T-cell (primary cell): ENCODE results near the gene PPP2R2B. TPM values are rescaled to one million over a fixed set of nuclear protein-coding genes. Genes with fewer than 3 reads are reported as not detected.

Experiments used
- ATAC-seq, 4 experiments: fragments of 200-7000 bp in 3 of 4; fragments of 150-1000 bp in 1 of 4; cut with Tn5 transposase; replicated peaks in 1 of 4; 1 replicate in 3 of 4; 2 replicates in 1 of 4; pipeline ENCODE4 v1.10.0; 2021; ENCODE audit warnings: moderate library complexity in 3 of 4, mild to moderate bottlenecking in 2 of 4, moderate number of reproducible peaks in 1 of 4
- CTCF ChIA-PET, 2 donors: fragments of 300-600 bp; sonication (Branson Sonifier 250); formaldehyde crosslinking; loops; one replicate each; lab custom pipeline; 2022; ENCODE audit warnings: antibody characterized with exemption in 2 of 2; lab: Charles Lee
- POLR2A ChIA-PET, 2 donors: fragments of 300-600 bp; sonication (Branson Sonifier 250); formaldehyde crosslinking; loops; one replicate each; lab custom pipeline; 2022; ENCODE audit warnings: antibody characterized with exemption in 2 of 2; lab: Charles Lee
- DNase-seq, 35 experiments: peaks; one replicate each; pipeline versions ENCODE4 v3.0.0 to v3.0.0-alpha.2; 2013 to 2023
- H3K27ac ChIP-seq: one replicate; pipeline ENCODE4 v1.5.1; 2013; ENCODE audit warnings: low read length
- H3K27me3 ChIP-seq, 2 experiments: replicated peaks in 1 of 2; 1 replicate in 1 of 2; 2 replicates in 1 of 2; pipeline versions ENCODE4 v1.6.1 to v1.7.0; 2013; ENCODE audit warnings: low read length in 1 of 2, mixed read lengths in 1 of 2; ENCODE audit not compliant: control insufficient read depth in 2 of 2, insufficient read depth in 2 of 2; ENCODE audit errors: extremely low read depth in 1 of 2
- H3K36me3 ChIP-seq, 2 donors: 1 replicate in 1 of 2; 2 replicates in 1 of 2; pipeline versions ENCODE4 v1.6.1 to v1.7.0; 2013; ENCODE audit warnings: low read length in 1 of 2; ENCODE audit not compliant: control insufficient read depth in 2 of 2, insufficient read depth in 1 of 2; ENCODE audit errors: extremely low read depth in 1 of 2
- H3K4me1 ChIP-seq, 2 experiments: 1 replicate in 1 of 2; 2 replicates in 1 of 2; pipeline versions ENCODE4 v1.6.1 to v1.7.0; 2013; ENCODE audit warnings: low read length in 2 of 2, mixed read lengths in 1 of 2; ENCODE audit not compliant: insufficient read depth in 2 of 2, control insufficient read depth in 1 of 2; ENCODE audit errors: extremely low read depth in 1 of 2
- H3K4me3 ChIP-seq, 2 donors: 1 replicate in 1 of 2; 2 replicates in 1 of 2; pipeline versions ENCODE4 v1.5.1 to v1.7.0; 2013; ENCODE audit warnings: mild to moderate bottlenecking in 2 of 2, low read length in 1 of 2, moderate library complexity in 1 of 2; ENCODE audit not compliant: control insufficient read depth in 1 of 2; ENCODE audit errors: extremely low read depth in 1 of 2
- H3K9me3 ChIP-seq: 2 replicates; pipeline ENCODE4 v1.7.0; 2013
- H3K27ac Mint-ChIP-seq, 2 donors: one replicate each; pipeline ENCODE4 v1.8.0; 2020 to 2021; ENCODE audit warnings: mild to moderate bottlenecking in 2 of 2, mixed read lengths in 2 of 2
- H3K27me3 Mint-ChIP-seq, 2 donors: one replicate each; pipeline ENCODE4 v1.8.0; 2021 to 2022; ENCODE audit warnings: mixed read lengths in 2 of 2
- H3K36me3 Mint-ChIP-seq: one replicate; pipeline ENCODE4 v1.8.0; 2021; ENCODE audit warnings: mixed read lengths
- H3K4me1 Mint-ChIP-seq, 3 donors: one replicate each; pipeline ENCODE4 v1.8.0; 2020 to 2022; ENCODE audit warnings: mixed read lengths in 3 of 3, mild to moderate bottlenecking in 1 of 3
- H3K4me3 Mint-ChIP-seq, 3 donors: one replicate each; pipeline ENCODE4 v1.8.0; 2020 to 2022; ENCODE audit warnings: mild to moderate bottlenecking in 3 of 3, mixed read lengths in 3 of 3, moderate library complexity in 3 of 3
- H3K9me3 Mint-ChIP-seq, 3 donors: one replicate each; pipeline ENCODE4 v1.8.0; 2020 to 2022; ENCODE audit warnings: mixed read lengths in 3 of 3
- WGBS: methylation state at CpG from one replicate; pipeline ENCODE4 v1.1.5; 2013; ENCODE audit warnings: missing lambda C conversion rate; ENCODE audit not compliant: insufficient coverage; 5-methylcytosine and 5-hydroxymethylcytosine counted together
- total RNA-seq, 35 experiments: library from RNA in 6 of 35; stranded (reverse) in 6 of 35; fragments of 120-200 nt in 1 of 35; gene quantifications; one replicate each; pipeline versions ENCODE4 v1.2.1 to v1.2.4 and lab custom pipeline; 2013 to 2026

The PPP2R2B gene
- total RNA-seq, 5 donors from 2014 or later (not counting 1 experiment from before 2014, with no cell fraction given), result 1.5 to 10.6 (median 4.8) TPM

DNA sequence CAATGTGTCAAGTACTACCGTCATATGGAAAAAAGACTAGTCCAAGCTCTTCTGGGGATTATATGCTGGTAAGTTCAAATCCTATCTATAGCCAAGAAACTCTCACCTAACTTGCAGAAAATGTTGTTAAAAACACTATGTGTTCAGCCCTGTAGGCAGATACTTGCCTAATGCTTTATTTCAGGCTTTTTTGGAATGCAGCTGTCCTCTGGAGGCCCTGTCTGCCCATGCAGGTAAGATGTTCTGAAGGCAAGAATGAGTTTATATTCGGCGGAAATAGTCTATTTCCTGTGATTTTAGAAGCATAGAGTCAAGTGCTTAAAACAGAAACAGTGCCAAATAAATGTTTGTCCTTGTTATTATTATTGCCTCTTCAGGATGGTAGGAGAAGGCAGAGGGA lies 34.3 kb upstream of the PPP2R2B start:
- H3K9me3 ChIP-seq, result no peaks in the 10 kb centered on the region
- WGBS, result 72% methylated on average over 2 of the region's 3 CpGs
- POLR2A ChIA-PET, result no interaction called here
- no peak overlapping the region for H3K27ac ChIP-seq
- peaks cover 0 to 3% of the 10 kb centered on the region in 2 experiments for H3K4me1 ChIP-seq
- peaks cover 0 to 3% of the 10 kb centered on the region in 2 experiments for H3K27me3 ChIP-seq
- DNase-seq (no peak), ATAC-seq (no peak)
- Mint-ChIP-seq H3K27ac (no peak overlapping the region), H3K9me3 (no peaks in the 10 kb centered on the region), H3K4me3 (no peak overlapping the region), H3K36me3 (no peaks in the 10 kb centered on the region), H3K4me1 (peaks cover 21 to 26% (median 23%) of the 10 kb centered on the region in 3 donors), H3K27me3 (no peaks in the 10 kb centered on the region)
- CTCF ChIA-PET, result no interaction called here
- H3K36me3 ChIP-seq, result no peaks in the 10 kb centered on the region
- H3K4me3 ChIP-seq, result no peak overlapping the region

DNA sequence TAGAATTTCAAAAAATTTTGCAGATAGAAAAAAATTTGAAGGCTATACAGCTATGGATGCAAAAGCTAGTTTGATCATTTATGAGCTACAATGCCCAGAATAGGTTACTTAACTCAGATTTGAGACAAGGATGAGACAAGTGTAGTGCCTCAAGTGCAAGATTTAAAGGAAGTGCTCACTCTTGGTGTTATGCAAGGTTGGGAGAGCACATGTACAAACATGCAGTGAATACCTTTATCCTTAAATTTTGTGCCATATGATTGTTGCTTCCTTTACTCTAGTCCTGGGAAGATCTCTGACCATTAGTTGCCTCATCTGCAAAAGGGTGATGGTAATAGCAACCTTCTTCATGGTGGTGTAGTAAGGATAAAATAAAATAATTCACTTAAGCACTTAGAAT lies 31.7 kb upstream of the PPP2R2B start:
- ATAC-seq (no peak), DNase-seq (no peak)
- POLR2A ChIA-PET, result no interaction called here
- H3K4me3 Mint-ChIP-seq, result no peak overlapping the region
- no peaks in the 10 kb centered on the region for H3K36me3 Mint-ChIP-seq
- H3K27me3 Mint-ChIP-seq, result no peaks in the 10 kb centered on the region
- Histone ChIP-seq H3K27ac (no peak overlapping the region), H3K4me1 (peaks cover 0 to 3% of the 10 kb centered on the region in 2 experiments), H3K36me3 (no peaks in the 10 kb centered on the region), H3K9me3 (no peaks in the 10 kb centered on the region), H3K27me3 (peaks cover 0 to 3% of the 10 kb centered on the region in 2 experiments), H3K4me3 (no peak overlapping the region)
- H3K9me3 Mint-ChIP-seq, result no peaks in the 10 kb centered on the region
- H3K27ac Mint-ChIP-seq, result no peak overlapping the region
- peaks cover 9 to 18% (median 12%) of the 10 kb centered on the region in 3 donors for H3K4me1 Mint-ChIP-seq
- CTCF ChIA-PET, result no interaction called here

DNA sequence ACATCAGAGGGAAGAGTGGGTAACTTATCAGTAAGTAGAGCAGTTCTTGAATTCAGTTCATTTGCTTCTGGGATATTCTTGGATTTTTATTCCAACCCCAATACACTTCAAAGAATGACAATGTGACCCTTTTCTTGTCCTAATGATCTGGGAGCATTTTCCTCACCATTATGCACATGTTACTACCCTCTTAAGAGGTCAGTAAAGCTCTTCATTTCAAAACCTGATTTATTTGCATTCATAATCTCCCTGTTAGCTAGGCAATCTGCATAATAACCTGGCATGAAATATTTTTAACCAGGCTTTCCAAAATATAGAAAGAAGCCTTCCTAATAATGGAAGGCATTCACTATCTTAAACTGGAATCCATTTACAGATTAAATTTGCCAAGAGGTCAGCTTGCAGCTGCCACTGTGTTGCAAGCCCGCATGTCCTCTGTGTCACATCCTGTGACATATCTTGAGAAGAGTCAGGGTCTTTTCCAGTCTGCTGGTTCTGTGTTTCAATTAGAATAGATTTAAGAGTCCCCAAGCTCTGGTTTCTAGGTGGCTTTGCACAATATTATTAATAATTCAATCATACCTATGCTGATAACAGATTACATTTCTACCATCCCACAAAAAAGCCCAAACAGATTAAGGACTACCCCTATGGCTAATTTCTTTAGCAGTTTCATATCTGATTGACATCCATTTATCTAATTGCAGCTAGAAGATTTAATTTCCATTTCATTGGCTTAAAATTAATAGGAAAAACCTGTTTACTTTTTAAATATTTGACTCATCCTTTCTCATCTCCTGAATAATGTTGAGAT lies 30.9 kb upstream of the PPP2R2B start:
- ChIA-PET POLR2A (no interaction called here), CTCF (interaction anchor here (0.6 to 0.7 kb wide), 2 partner anchors 210 to 337 kb away, joined by 5 to 8 read pairs; no protein-coding TSS in a partner anchor)
- no peak overlapping the region for H3K4me3 Mint-ChIP-seq
- Histone ChIP-seq H3K27ac (no peak overlapping the region), H3K9me3 (no peaks in the 10 kb centered on the region), H3K4me1 (peaks cover 0 to 3% of the 10 kb centered on the region in 2 experiments), H3K4me3 (no peak overlapping the region), H3K27me3 (peaks cover 0 to 3% of the 10 kb centered on the region in 2 experiments), H3K36me3 (no peaks in the 10 kb centered on the region)
- peaks cover 9 to 15% (median 12%) of the 10 kb centered on the region in 3 donors for H3K4me1 Mint-ChIP-seq
- H3K36me3 Mint-ChIP-seq, result no peaks in the 10 kb centered on the region
- no peak overlapping the region for H3K27ac Mint-ChIP-seq
- ATAC-seq, result no peak
- 100% methylated on average over 1 of the region's 1 CpG for WGBS
- no peaks in the 10 kb centered on the region for H3K9me3 Mint-ChIP-seq
- no peak for DNase-seq
- H3K27me3 Mint-ChIP-seq, result no peaks in the 10 kb centered on the region

GRCh38 chr5:146906803-146907202 lies 28.2 kb upstream of the PPP2R2B start:
- Mint-ChIP-seq H3K9me3 (no peaks in the 10 kb centered on the region), H3K27ac (no peak overlapping the region), H3K4me3 (no peak overlapping the region), H3K4me1 (peaks cover 1 to 3% (median 3%) of the 10 kb centered on the region in 3 donors), H3K27me3 (no peaks in the 10 kb centered on the region), H3K36me3 (no peaks in the 10 kb centered on the region)
- H3K4me3 ChIP-seq, result no peak overlapping the region
- DNase-seq, result no peak
- no peak for ATAC-seq
- CTCF ChIA-PET, result interaction anchor here in 1 of 2 donors (0.6 kb wide), 1 partner anchor 15 kb away, joined by 3 read pairs; no protein-coding TSS in a partner anchor
- POLR2A ChIA-PET, result no interaction called here
- 88% methylated on average over 4 of the region's 5 CpGs for WGBS
- H3K9me3 ChIP-seq, result no peaks in the 10 kb centered on the region
- H3K27ac ChIP-seq, result no peak overlapping the region
- no peaks in the 10 kb centered on the region for H3K36me3 ChIP-seq
- H3K27me3 ChIP-seq, result peaks cover 0 to 3% of the 10 kb centered on the region in 2 experiments
- no peaks in the 10 kb centered on the region for H3K4me1 ChIP-seq

GRCh38 chr5:146904890-146905289 lies 26.3 kb upstream of the PPP2R2B start:
- peaks cover 0 to 3% of the 10 kb centered on the region in 2 experiments for H3K27me3 ChIP-seq
- H3K4me3 ChIP-seq, result no peak overlapping the region
- ChIA-PET POLR2A (no interaction called here), CTCF (no interaction called here)
- no peaks in the 10 kb centered on the region for H3K4me1 ChIP-seq
- H3K27ac ChIP-seq, result no peak overlapping the region
- no peaks in the 10 kb centered on the region for H3K9me3 ChIP-seq
- DNase-seq (no peak), ATAC-seq (no peak)
- Mint-ChIP-seq H3K4me1 (no peaks in the 10 kb centered on the region), H3K27ac (no peak overlapping the region), H3K9me3 (no peaks in the 10 kb centered on the region), H3K36me3 (no peaks in the 10 kb centered on the region), H3K27me3 (no peaks in the 10 kb centered on the region), H3K4me3 (no peak overlapping the region)
- no CpG with 5 or more reads among the region's 1 CpG for WGBS
- H3K36me3 ChIP-seq, result no peaks in the 10 kb centered on the region

- no peaks in the 10 kb centered on the region for H3K36me3 ChIP-seq
- no peak overlapping the region for H3K4me3 ChIP-seq
- ChIA-PET POLR2A (no interaction called here), CTCF (no interaction called here)
- Mint-ChIP-seq H3K27ac (no peak overlapping the region), H3K4me3 (no peak overlapping the region), H3K36me3 (no peaks in the 10 kb centered on the region), H3K27me3 (no peaks in the 10 kb centered on the region), H3K4me1 (no peaks in the 10 kb centered on the region), H3K9me3 (no peaks in the 10 kb centered on the region)
- no peaks in the 10 kb centered on the region for H3K4me1 ChIP-seq
- H3K27ac ChIP-seq, result no peak overlapping the region
- WGBS, result no CpG with 5 or more reads among the region's 1 CpG
- H3K9me3 ChIP-seq, result no peaks in the 10 kb centered on the region
- peaks cover 0 to 3% of the 10 kb centered on the region in 2 experiments for H3K27me3 ChIP-seq
- DNase-seq (no peak), ATAC-seq (no peak)
Observed at GRCh38 chr5:146903789-146904188, 25.2 kb upstream of the PPP2R2B start.
